NOMO-1 treated with DMSO at 0.1 percent for 48 hours (cell line): ENCODE data around the gene C1R.
"Not testable (repeated sequence)": the region's sequence is repeated elsewhere in the genome, so short reads cannot be mapped to it uniquely, and the experiment has no call there.

ENCODE experiments used
- DNase-seq: peaks from one replicate; lab custom pipeline; 2025; ENCODE audit not compliant: unreplicated experiment; lab: John Stamatoyannopoulos, UW

The C1R gene

DNA sequence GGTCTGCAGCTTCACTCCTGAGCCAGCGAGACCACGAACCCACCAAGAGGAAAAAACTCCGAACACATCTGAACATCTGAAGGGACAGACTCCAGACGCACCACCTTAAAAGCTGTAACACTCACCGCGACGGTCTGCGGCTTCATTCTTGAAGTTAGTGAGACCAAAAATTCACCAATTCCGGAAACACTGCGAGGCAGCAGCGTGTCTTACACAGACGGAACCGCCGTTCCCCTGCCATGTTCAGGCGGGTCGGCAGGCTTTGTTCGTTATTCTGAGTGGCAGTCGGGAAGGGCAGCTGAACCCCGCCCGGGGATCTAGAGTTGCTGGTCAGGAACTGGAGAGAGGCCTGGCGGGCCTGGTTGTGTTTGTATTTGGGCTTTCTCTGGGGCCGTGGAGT, 53.7 kb downstream of the C1R start:
- no peak for DNase-seq

GRCh38 chr12:7037411-7037810, 54.8 kb downstream of the C1R start:
- DNase-seq = not testable (repeated sequence)

DNA sequence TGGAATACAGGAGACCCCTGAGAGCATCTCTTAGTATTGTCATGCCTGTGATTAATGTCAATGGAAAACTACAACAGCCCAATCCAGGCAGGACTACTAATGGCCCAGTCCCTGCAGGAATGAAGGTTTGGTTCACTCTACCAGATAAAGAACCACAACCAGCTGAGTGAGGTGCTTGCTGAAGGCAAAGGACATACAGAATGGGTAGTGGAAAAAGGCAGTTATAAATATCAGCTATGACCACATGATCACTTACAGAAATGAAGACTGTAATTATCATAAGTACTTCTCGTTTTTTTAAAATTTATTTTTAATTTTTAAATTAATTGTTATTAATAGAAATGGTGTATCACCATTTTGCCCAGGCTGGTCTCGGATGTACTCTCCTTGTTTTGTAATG, 56.8 kb downstream of the C1R start:
- DNase-seq = peak; percentile 35

DNA sequence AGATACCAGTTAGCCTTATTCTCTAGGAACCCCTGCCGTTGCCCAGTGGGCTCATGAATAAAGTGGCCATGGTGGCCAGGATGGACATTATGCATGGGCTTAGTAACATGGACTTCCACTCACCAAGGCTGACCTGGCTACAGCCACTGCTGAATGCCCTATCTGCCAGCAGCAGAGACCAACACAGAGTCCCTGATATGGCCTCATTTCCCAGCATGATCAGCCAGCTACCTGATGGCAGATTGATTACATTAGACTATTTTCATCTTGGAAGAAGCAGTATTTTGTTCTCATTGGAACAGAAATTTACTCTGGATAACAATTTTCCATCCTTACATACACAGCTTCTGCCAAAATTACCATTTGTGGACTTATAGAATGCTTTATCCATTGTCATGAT, 57.8 kb downstream of the C1R start:
- DNase-seq = no peak

DNA sequence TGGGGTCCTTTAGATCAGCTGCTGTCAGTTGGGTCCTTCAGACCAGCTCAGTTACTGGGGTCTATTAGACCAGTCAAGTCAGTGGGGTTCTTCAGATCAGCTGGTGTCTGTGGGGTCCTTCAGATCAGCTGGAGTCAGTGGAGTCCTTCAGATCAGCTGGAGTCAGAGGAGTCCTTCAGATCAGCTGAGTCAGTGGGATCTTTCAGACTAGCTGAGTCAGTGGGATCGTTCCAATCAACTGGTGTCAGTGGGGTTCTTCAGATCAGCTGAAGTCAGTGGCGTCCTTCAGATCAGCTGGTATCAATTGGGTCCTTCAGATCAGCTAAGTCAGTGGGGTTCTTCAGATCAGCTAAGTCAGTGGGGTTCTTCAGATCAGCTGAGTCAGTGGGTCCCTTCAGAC, 59.3 kb downstream of the C1R start:
- DNase-seq = no peak

DNA sequence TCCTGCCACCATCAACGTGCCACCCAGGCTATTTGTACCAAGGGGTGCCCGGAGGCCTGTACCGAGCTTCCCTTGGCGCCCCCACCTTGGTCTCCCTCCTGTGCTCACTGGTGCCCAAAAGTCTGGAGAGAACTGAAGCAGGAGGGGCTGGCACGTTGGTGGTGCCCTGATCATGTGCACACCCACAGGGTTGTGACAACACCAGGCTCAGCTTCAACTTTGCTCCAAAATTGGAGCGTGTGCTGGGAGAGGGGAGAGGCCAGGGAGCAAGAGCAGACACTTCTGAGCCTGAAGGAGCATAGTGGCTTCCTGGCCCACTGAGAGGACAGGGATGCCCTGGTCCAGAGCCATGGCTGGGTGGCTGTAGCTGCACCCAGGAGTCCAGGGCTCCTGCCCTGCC, 60.9 kb downstream of the C1R start:
- DNase-seq = no peak
